Ramos (cell line): ENCODE measurements around the gene PRICKLE2.

Experiments used
- in situ Hi-C: fragments of 300-500 bp; cut with MboI; formaldehyde crosslinking; loops from one replicate; pipeline ENCODE4 v1.14.3; 2022; ENCODE audit warnings: low sequenced_read_pairs; ENCODE audit not compliant: unreplicated experiment

PRICKLE2 gene

GRCh38 chr3:64221571-64222257 is 3.6 kb downstream of the PRICKLE2 start:
- in situ Hi-C loops, result no loop called here

GRCh38 chr3:64220161-64220914 is 4.9 kb downstream of the PRICKLE2 start:
- in situ Hi-C loops, result no loop called here

GRCh38 chr3:64218746-64219145 is 6.5 kb downstream of the PRICKLE2 start:
- in situ Hi-C loops, result no loop called here

GRCh38 chr3:64218329-64218728 is 6.9 kb downstream of the PRICKLE2 start:
- in situ Hi-C loops, result no loop called here

GRCh38 chr3:64216274-64217147 is 8.8 kb downstream of the PRICKLE2 start:
- in situ Hi-C loops, result no loop called here

- in situ Hi-C loops, result no loop called here
Measured at GRCh38 chr3:64215559-64215958, 9.7 kb downstream of the PRICKLE2 start.

GRCh38 chr3:64215103-64215502 is 10.2 kb downstream of the PRICKLE2 start:
- in situ Hi-C loops, result no loop called here

- in situ Hi-C loops, result no loop called here
Measured at GRCh38 chr3:64214381-64215018, 10.8 kb downstream of the PRICKLE2 start.

- in situ Hi-C loops, result no loop called here
Measured at GRCh38 chr3:64213962-64214379, 11.3 kb downstream of the PRICKLE2 start.

- in situ Hi-C loops, result no loop called here
Measured at GRCh38 chr3:64213224-64213878, 11.9 kb downstream of the PRICKLE2 start.

GRCh38 chr3:64209866-64210621 is 15.2 kb downstream of the PRICKLE2 start:
- in situ Hi-C loops, result no loop called here

GRCh38 chr3:64207289-64208080 is 17.8 kb downstream of the PRICKLE2 start:
- in situ Hi-C loops, result no loop called here

GRCh38 chr3:64203969-64204908 is 21.0 kb downstream of the PRICKLE2 start:
- in situ Hi-C loops, result no loop called here

GRCh38 chr3:64203216-64203615 is 22.1 kb downstream of the PRICKLE2 start:
- in situ Hi-C loops, result no loop called here

- in situ Hi-C loops, result no loop called here
Measured at GRCh38 chr3:64199932-64200331, 25.3 kb downstream of the PRICKLE2 start.

- in situ Hi-C loops, result no loop called here
Measured at GRCh38 chr3:64196236-64196929, 28.9 kb downstream of the PRICKLE2 start.

- in situ Hi-C loops, result no loop called here
Measured at GRCh38 chr3:64195789-64196188, 29.5 kb downstream of the PRICKLE2 start.
